HG02981 (cell line): ENCODE results near the gene XXYLT1.

Experiments used
- ATAC-seq: cut with Tn5 transposase; IDR thresholded peaks from one replicate; pipeline ENCODE4 v1.9.1; 2021; ENCODE audit warnings: mild to moderate bottlenecking, moderate library complexity; ENCODE audit not compliant: unreplicated experiment

The XXYLT1 gene

DNA sequence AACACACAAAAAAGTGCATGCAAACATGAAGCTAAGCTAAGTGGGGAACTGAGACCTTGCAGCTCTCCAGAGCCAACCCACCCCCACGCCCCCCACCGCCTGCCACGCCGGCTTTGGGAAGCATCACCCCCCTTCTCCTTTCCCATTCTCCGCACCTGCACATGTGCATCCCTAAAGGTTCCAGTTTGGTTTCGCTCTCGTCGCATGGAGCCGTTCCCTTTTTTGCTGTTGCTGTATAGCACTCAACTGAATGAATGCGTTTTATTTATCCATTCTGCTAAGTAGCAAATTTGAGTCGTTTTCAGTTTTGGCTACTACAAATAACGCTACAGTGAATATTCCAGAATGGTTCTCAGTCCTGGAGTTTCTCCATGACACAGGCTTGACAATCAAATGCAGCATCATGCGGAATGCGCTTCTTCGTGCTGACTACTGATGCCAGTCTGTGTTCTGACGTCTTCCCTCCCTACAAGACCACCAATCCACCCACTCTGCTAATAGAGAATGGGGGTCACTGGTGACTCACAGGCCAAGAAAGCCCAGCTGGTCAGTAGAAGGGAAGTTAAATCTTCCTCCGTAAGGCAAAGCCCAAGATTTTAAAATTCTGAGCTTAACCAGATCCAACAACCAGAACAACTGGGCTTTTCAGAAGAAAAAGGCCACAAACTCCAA lies 115.3 kb downstream of the XXYLT1 start:
- no peak for ATAC-seq

DNA sequence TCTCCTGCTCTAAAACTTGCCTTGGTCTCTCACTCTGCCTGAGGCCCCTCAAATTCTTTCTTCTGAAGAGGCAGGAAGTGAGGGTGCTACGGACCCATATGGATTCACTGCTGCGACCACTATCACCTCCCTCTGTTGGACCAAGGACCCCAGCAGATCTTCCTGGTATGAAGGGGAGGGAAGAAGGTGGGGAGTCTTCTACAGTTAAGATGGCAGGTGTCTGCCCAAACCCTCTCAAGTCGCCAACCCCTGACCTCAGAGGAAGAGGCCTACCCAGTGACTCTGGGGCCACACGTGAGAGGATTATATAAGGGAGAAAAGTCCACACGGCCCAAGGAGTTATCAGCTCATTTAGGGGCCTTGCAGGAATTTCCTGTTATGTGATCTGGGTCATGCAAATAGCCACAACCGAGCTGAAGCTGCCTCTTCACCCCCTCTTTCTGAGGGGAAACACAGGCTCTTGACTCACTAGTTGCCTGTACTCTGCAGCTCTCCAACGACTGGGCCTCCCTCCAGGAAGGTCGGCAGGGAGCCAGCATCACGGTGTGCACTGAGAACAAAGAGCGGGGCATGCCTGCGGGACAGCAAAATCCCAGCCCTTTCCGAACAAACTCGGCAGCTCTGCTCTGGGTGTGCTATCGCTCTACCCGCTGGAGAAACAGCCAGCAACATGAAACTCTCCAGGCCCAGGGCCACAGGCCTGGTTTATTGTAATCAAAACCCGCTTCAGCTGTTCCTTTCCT lies 116.0 kb downstream of the XXYLT1 start:
- ATAC-seq = no peak

DNA sequence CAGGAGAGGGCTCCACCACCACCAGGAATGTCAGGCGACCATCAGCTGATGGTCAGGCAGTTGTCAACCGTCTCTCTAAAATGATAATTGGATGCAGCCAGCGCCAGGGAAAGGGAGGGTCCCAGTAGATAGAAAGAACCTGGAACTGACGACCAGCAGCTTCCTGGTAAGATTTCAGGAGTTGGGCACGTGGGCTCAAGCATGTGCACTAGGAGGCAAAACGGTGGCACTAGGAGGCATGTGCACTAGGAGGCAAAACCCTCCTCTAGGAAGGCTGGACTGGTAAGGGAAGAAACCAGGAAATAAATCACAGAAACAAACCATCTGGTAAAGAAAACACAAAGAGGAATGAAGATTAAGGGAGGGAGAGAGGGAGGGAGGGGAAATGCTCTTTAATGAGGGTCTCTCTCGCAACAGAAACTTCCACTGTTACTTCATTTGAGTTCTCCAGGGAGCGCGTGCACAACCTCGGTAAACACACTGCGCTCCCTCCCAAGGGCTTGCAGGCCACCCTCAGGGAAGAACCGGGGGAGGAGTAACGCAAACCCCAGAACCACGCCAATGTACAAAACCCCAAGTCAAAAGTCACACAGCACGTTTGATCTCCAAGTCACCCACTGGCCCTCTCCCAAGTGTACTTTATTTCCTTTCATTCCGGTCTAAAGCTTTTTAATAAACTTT lies 116.7 kb downstream of the XXYLT1 start:
- no peak for ATAC-seq

DNA sequence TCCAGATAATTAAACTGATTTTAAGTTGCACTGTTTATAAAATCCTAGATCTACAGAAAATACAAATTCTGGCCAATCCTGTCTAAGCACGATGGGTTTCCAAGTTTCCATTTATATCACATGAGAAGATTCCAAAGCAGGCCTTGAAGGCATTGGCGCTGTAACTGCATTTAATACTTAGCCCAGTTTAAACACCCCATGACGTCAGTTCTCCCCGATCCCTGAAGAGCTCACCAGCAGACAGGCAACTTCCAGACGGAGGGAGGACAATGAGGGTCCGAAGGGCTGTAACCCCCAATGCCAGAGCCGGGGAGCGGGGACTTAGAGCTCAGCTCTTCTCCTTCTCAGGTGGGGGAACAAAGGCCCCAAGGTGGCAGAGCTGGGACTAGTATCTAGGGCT lies 117.3 kb downstream of the XXYLT1 start:
- ATAC-seq = no peak

DNA sequence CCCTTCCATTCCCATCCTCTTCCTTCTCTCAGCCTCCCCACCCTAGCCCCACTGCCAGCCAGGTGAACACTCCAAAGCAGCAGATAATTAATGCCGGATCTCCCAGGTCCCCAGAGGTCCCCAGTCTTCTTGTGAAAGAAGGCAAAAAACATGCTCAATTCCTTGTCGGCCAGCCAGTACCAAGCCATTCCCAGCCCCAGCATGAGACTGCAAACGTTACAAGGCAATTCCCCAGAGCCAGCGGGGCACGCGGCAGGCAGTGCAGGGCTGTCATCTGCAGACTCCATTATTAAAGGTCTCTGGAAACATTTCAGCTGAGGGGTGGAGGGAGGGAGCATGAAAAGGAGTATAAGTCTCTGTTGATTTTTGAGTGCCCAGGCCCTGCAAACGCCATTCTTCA lies 117.8 kb downstream of the XXYLT1 start:
- no peak for ATAC-seq

DNA sequence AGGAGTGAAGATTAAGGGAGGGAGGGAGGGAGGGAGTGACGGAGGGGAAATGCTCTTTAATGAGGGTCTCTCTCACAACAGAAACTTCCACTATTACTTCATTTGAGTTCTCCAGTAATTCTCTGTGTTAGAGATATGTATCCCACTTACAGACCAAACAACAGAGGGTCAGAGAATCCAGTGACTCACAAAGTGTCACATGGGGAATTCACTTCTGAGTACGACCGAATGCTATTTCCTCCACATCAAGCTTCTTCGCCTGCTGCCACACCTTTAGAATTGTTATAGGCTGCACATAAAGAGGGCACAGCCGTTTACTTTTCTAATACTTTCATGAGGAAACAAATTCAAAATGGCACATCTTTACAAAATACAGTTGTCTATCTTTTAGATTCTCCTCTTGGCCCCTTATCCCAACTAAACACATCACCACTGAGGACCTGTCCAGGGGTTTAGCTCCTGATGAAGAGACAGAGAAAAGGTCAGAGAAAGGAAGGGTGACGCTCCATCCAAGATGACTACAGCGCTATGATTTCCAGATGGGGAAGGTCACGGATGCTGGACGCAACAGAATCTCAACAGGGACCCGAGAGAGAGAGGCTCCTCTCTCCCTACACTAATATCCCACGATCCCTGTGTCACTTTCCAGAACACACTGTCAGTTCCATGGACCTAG lies 119.0 kb downstream of the XXYLT1 start:
- ATAC-seq = no peak

DNA sequence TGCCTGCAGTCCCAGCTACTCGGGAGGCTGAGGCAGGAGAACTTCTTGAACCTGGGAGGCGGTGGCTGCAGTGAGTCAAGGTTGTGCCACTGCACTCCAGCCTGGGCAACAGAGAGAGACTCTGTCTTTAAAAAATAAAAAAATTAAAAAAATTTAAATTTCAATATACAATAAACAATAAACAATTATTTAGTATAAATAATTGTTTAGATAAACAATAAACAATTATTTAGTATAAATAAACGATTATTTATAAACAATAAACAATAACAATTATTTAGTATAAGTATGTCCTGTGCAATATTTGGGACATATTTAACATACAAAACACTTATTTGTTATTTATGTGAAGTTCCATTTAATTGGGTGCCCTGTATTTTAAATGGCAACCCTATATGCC lies 119.6 kb downstream of the XXYLT1 start:
- no peak for ATAC-seq

DNA sequence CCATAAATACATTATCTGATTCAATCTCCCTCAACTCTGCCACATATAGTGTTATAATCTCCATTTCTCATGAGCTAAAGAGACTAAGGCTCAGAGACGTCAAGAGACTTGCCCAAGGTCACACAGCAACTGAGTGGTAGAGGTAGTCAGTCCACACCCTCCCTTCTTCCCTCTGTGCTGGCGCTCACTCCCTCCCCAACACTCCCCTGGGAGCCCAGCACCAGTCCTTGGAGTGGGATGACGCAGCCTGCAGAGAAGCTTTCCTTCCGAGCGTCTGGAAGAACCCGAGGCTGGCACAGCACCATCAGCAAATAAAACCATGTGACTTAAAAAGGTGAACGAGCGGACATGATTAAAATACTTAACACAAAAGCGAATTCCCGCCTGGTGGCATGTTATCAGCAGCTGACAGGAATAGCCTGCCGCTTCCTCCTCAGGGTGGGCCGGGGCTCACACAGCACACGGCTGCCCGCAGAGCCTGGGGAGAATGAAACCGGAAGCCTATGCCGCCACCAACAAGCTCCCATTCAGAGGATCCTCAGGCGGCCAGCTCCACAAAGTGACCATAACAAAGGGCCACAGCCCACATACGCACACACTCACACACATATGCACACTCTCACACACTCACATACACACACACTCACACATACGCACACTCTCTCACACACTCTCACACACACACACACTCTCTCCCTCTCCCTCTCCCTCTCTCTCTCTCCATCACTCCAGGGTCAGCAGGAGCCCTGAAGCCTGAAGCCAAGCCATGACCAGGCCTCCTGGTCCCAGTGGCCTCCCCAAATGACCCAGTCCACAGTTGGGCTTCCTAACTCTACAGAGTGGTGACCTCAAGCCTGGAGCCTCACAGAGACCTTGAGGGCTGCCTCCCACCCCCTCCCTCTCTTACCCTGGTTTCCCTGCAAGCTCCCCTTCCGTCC lies 120.5 kb downstream of the XXYLT1 start:
- peak; percentile 29 for ATAC-seq

DNA sequence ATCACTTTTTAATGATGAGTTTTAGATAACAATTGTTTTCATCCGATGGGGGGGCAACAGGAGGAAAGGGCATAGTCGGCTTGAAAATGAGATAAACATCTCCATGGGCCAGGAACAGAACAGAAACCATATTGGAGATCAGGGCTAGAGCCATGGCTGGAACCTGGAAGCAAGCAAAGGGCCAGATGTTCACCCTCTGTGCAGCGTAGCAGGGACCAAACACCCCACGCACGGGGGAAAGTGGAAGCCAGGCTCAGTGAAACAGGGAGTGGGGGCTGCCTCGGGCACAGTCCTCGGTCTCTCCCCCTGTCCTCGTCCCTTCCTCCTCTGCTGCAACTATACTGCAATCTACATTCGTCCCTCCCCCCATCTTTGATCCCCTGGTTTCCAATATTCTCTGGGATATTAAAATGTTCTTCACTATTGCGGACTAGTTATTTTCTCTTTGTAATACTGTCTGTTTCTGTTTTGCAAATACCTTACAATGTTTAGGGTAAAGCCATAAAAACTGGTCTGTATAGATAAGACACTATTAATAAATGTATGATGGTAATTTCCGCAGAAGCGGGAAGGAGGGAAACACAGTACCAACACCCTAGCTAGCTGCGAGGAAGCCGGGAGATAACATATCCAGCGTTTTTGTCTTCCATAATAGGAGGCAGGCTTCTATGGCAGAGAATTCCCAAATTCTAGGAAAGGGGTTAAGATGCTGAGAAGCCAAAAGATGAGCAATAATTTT lies 121.5 kb downstream of the XXYLT1 start:
- ATAC-seq = no peak

DNA sequence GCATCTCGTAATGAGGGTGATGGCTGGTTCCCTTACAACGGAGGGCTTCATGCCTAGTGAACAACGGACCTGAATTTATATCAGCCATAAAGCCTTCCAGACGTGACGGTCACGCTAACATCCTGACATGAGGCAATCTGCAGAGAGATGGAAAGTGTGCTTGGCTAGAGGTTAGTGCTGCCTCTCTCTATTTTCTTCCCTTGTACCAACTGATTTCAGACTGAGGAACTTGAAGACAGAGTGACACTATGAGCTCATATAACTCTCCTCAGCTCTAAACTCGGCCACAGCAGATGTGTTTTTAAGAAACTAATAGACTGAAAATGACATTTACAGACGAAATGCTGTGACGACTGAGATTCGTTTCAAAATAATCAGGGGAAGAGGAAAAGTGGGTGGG lies 122.4 kb downstream of the XXYLT1 start:
- no peak for ATAC-seq

DNA sequence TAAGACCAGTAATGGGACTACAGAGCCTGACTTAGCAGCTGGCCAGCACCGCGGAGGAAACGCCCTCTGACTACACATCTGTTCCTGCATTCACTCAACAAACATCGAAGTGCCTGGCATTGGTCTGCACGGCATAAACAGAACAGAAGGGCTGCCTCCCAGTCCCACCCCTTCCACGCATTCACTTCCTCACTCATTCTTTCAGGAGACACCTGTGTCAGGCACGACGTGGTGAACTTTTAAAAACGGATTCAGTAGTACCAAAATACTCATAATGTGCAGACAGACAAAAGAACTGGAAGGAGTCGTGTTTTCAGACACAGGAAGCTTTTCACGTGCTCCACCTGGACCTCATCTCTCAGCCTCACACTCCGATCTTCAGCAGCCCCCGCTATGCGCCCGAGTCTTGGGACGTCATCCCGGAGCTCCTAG lies 123.3 kb downstream of the XXYLT1 start:
- peak; percentile 80 for ATAC-seq

DNA sequence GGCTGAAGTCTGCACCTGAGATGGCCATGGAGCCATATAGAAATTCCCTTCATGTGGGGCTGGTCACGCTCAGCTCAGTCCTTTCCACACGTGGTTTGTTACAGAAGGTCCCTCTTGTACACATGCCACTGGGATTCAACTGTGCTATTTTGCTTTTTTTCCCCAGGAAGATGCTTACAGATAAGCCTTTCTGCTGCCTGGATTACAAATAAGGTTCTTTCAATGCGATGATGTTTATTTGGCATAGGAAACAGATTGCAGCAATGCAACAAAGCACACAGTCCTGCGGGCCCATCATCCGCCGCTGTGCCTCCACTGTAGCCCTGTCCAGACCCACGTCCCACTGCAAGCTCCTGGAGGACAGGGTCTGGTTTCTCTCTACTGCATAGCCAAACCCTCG lies 124.8 kb downstream of the XXYLT1 start:
- ATAC-seq = no peak

DNA sequence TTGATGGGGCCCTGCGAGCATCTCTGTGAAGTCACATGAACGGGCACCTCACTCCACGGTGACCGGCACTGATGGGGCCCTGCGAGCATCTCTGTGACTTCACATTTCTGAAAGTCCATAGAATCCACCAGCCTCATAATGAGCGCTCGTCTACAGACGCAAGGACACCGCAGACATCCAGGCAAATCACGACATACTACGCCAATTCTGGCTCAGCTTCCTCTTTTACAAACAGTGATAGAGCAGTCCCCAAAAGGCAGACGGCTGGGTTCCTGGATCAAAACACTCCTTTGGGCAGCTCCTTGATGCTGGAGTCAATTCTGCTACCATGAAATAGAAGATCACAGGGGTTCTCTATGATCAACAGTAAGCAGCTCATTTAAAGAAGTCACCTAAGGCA lies 125.4 kb downstream of the XXYLT1 start:
- ATAC-seq = no peak

DNA sequence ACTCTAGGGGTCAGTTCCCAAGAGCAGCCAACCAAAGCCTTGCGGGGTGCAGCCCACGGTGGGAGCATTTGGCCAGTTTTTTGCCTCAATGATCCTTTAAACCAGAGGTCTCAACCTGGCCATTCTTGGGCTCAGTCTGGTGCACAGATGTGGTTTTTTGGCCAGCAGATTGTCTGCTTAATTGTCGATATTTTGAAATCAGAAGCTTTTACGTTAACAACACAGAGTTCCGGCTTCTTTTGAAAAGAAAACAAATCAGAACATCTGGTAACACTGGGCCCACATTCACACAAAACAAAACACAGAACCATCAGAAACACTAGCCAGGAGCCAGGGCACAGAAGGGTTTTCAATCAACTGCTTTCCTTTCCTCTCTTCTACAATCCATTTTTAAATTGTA lies 127.7 kb downstream of the XXYLT1 start:
- ATAC-seq = no peak

DNA sequence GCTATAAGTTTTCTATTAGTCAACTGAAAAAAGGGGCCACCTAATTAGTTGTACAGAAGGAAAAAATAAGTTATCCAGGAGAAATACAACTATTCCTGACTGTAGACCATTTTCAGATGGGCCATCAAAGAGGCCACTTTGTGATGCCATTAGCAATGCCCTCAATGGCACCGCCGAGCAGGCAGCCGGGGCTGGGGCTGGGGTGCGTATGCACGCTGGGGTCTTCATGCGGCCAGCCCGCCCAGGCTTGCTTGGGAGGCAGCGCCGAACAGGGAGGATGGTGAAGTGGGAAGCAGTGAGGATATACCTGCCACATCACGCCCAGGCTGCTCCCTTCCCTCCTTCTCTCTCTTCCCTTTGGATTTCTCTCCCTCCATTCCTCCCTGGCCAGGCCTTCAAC lies 128.4 kb downstream of the XXYLT1 start:
- ATAC-seq = no peak

DNA sequence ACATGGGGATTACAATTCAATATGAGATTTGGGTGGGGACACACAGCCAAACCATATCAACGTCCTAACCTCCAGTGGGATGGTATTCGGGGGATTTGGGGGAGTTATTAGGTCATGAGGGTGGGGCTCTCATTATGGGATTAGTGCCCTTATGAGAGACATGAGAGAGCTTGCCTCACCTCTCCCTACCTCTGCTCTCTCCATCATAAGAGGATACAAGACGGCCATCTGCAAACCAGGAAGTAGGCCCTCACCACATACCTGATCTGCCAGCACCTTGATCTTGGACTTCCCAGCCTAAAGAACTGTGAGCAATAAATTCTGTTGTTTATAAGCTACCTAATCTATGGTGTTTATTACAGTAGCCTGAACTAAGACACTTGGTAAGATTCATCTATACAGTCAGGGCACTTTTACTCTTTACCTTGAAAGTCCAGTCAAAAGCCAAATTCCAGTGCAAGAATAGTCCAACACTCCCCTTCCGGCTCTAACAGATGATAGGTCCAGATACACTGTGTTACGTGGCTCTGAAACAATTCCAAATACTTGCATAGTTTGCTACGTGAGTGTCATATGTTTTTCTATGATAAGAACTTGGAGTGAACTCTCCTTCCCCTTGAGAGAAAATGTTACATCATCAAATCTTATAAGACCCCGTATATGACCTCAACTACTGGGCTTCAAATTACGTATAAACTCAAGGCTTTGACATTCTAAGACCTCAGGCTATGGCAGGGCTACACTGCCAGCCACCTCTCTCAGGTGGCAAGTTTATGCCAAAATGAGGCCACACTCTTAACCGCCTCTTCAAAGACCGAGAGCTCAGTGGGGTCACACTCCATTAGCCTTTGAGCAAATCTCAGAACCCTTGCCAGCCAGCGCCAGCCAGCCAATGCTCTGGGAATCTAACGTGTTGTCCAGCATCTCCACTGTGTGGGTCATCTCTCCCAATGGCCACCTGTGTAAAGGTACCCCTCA lies 129.9 kb downstream of the XXYLT1 start:
- ATAC-seq = no peak

DNA sequence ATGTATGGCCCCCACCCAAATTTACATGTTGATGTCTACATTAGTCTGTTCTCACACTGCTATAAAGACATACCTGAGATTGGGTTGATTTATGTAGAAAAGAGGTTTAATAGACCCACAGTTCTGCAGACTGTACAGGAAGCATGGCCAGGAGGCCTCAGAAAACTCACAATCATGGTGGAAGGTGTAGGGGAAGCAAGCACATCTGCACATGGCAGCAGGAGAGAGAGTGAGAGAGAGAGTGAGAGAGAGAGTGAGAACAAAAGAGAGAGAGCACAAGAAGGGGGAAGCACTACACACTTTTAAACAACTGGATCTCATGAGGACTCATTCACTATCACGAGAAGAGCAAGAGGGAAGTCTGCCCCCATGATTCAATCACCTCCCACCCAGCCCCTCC lies 130.5 kb downstream of the XXYLT1 start:
- ATAC-seq = no peak

DNA sequence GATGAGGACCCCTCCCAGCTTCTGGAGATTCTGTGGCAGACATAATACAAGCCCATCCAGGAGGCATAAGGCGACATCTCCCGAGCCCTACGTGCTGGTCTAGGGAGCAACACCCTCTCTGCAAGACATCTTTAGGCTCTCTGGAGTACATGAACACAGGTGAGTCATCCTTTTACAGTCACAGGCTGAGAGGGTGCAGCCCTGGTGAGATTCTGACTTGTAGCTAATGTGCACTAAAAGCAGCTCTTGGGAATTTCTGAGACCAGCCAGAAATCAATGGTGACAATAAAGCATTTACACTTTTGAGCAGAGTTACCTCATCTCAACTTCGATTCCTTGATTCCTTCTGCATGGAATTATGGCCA lies 131.1 kb downstream of the XXYLT1 start:
- no peak for ATAC-seq
